MCF 10A (cell line): ENCODE data around the gene SLC6A17. TPM values are rescaled to one million over a fixed set of nuclear protein-coding genes. Genes with fewer than 3 reads are reported as not detected.
A peak's percentile ranks its signal among the peaks of the same experiment; 100 is the strongest.

Experiments used
- BruUV-seq: library from RNA; stranded (reverse); fragments of 400-500 nt; replicated peaks from 2 replicates; lab custom pipeline; 2021; lab: Mats Ljungman, UMichigan
- CTCF ChIA-PET: fragments of 300-600 bp; sonication (Branson Sonifier 250); formaldehyde crosslinking; extraction: SDS; loops from one replicate; lab custom pipeline; 2021; ENCODE audit warnings: antibody characterized with exemption, inconsistent platforms; lab: Yijun Ruan, JAX
- POLR2A ChIA-PET: fragments of 300-600, 350-650 bp; sonication (Branson Sonifier 250); formaldehyde crosslinking; extraction: SDS; loops from one replicate; lab custom pipeline; 2020; ENCODE audit warnings: antibody characterized with exemption, inconsistent platforms; lab: Yijun Ruan, JAX
- DNase-seq: peaks from one replicate; pipeline ENCODE4 v3.0.0-alpha.2; 2018; ENCODE audit not compliant: unreplicated experiment
- H3K27ac Mint-ChIP-seq: one replicate; pipeline ENCODE4 v1.8.0; 2022; ENCODE audit warnings: mild to moderate bottlenecking, low read depth, mixed read lengths; ENCODE audit not compliant: unreplicated experiment
- H3K27me3 Mint-ChIP-seq: one replicate; pipeline ENCODE4 v1.8.0; 2022; ENCODE audit warnings: mixed read lengths; ENCODE audit not compliant: insufficient read depth, unreplicated experiment
- H3K36me3 Mint-ChIP-seq: one replicate; pipeline ENCODE4 v1.8.0; 2022; ENCODE audit warnings: mild to moderate bottlenecking, moderate library complexity, mixed read lengths; ENCODE audit not compliant: insufficient read depth, unreplicated experiment
- H3K4me1 Mint-ChIP-seq: one replicate; pipeline ENCODE4 v1.8.0; 2022; ENCODE audit warnings: mixed read lengths; ENCODE audit not compliant: insufficient read depth, unreplicated experiment
- H3K4me3 Mint-ChIP-seq: one replicate; pipeline ENCODE4 v1.8.0; 2022; ENCODE audit warnings: mild to moderate bottlenecking, moderate library complexity, mixed read lengths; ENCODE audit not compliant: unreplicated experiment
- H3K9me3 Mint-ChIP-seq: one replicate; pipeline ENCODE4 v1.8.0; 2022; ENCODE audit warnings: mixed read lengths; ENCODE audit not compliant: unreplicated experiment
- intact Hi-C: fragments of 100-400 bp; cut with micrococcal nuclease; formaldehyde crosslinking; loops from 2 replicates; pipeline ENCODE4 v1.14.1; 2022
- total RNA-seq: library from RNA; stranded (reverse); gene quantifications from 2 replicates; pipeline ENCODE4 v1.2.3, GENCODE V29; 2022
- TF ChIP-seq, protein P1 (sequence below): fragments of 200-600 bp; IDR thresholded peaks from one replicate; pipeline ENCODE4 v1.8.0; 2022; ENCODE audit warnings: antibody characterized with exemption, mild to moderate bottlenecking; ENCODE audit not compliant: unreplicated experiment

SLC6A17 gene
- total RNA-seq, 1 experiment from 2014 or later = not detected

DNA sequence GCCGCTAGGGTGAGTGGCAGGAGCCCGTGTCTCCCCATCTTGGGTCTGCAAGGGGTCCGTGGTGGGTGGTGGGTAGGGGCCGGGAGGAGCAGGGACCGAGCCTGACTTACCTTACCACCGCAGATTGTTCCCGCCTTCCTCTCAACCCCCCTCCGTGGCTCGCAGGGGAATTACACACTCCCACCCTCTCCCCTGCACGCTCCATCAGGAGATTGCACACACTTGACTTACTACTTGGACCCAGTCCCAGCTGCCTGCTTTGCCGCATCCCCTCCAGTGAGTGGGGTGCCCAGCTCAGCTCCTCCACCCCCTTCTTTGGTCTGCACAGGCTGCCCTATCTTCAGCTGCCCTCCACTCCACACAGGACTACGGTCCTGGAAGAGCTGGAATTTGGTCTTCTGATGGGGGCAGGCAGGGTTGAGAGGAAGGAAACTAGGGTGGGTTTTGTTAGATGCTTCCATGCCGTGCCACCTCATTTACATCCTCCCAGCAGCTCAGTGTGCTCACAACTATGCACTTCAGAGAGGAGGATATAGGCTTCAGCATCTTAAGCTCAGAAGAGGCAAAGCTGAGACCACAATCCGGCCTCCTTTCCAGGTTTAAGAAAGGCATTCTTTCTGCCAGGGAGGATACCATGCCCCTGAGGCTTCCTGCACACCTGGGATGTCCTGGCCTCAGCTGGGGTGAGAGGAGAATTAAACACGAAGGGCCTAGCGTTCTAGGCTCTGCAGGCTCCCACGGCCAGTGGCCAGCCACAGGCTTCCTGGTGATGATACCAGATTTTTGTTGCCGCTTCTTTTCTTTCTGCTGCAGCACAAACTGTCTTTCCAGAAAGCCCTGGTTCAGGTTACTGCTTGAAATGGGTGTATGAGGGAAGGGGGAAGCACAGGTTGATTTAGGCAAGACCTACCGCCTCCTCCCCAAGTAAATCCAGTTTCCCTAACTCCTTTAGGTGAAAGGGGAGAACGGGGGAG, 62.2 kb downstream of the SLC6A17 start:
- BruUV-seq = no TSS peak
- Mint-ChIP-seq H3K4me1 (peaks cover 5% of the 10 kb centered on the region), H3K9me3 (no peaks in the 10 kb centered on the region), H3K4me3 (peak overlapping the region; percentile 46), H3K27ac (no peak overlapping the region), H3K27me3 (no peaks in the 10 kb centered on the region), H3K36me3 (no peaks in the 10 kb centered on the region)
- no peak for DNase-seq
- CTCF ChIA-PET = interaction anchor here (0.8 to 19.1 kb wide), 7 partner anchors 10 to 284 kb away, joined by 3 to 1128 read pairs (median 9); no protein-coding TSS in a partner anchor
- intact Hi-C loops = no loop called here
- POLR2A ChIA-PET = interaction anchor here (0.7 kb wide), 1 partner anchor 96 kb away, joined by 3 read pairs; no protein-coding TSS in a partner anchor
- TF ChIP-seq, protein P1, sequence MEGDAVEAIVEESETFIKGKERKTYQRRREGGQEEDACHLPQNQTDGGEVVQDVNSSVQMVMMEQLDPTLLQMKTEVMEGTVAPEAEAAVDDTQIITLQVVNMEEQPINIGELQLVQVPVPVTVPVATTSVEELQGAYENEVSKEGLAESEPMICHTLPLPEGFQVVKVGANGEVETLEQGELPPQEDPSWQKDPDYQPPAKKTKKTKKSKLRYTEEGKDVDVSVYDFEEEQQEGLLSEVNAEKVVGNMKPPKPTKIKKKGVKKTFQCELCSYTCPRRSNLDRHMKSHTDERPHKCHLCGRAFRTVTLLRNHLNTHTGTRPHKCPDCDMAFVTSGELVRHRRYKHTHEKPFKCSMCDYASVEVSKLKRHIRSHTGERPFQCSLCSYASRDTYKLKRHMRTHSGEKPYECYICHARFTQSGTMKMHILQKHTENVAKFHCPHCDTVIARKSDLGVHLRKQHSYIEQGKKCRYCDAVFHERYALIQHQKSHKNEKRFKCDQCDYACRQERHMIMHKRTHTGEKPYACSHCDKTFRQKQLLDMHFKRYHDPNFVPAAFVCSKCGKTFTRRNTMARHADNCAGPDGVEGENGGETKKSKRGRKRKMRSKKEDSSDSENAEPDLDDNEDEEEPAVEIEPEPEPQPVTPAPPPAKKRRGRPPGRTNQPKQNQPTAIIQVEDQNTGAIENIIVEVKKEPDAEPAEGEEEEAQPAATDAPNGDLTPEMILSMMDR = no peak

DNA sequence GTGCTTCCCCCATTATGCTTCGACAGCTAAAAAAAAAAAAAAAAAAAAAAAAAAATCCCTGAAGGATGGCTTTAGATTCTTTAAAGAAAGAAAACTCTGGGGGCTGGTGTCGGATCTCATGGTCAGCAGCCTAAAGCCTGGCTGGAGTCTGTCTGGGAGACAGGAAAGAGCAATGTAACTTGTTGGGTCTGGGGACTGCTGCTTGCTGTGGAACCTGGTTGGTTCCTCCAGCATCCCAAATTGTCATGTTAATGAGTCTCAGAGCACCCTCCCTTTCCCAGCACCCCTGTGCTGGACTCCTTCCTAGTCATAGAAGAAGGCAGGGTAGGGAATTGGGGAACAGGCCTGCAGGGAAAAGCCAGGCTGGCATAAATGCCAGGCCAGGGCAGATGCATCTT, 62.8 kb downstream of the SLC6A17 start:
- peaks cover 5% of the 10 kb centered on the region for H3K4me1 Mint-ChIP-seq
- ChIA-PET CTCF (interaction anchor here (0.9 to 19.1 kb wide), 6 partner anchors 10 to 283 kb away, joined by 3 to 1128 read pairs (median 17); no protein-coding TSS in a partner anchor), POLR2A (no interaction called here)
- TF ChIP-seq, protein P1 = no peak
- H3K27ac Mint-ChIP-seq = no peak overlapping the region
- no TSS peak for BruUV-seq
- no peaks in the 10 kb centered on the region for H3K36me3 Mint-ChIP-seq
- H3K9me3 Mint-ChIP-seq = no peaks in the 10 kb centered on the region
- H3K27me3 Mint-ChIP-seq = no peaks in the 10 kb centered on the region
- H3K4me3 Mint-ChIP-seq = no peak overlapping the region
- intact Hi-C loops = no loop called here
- DNase-seq = no peak

DNA sequence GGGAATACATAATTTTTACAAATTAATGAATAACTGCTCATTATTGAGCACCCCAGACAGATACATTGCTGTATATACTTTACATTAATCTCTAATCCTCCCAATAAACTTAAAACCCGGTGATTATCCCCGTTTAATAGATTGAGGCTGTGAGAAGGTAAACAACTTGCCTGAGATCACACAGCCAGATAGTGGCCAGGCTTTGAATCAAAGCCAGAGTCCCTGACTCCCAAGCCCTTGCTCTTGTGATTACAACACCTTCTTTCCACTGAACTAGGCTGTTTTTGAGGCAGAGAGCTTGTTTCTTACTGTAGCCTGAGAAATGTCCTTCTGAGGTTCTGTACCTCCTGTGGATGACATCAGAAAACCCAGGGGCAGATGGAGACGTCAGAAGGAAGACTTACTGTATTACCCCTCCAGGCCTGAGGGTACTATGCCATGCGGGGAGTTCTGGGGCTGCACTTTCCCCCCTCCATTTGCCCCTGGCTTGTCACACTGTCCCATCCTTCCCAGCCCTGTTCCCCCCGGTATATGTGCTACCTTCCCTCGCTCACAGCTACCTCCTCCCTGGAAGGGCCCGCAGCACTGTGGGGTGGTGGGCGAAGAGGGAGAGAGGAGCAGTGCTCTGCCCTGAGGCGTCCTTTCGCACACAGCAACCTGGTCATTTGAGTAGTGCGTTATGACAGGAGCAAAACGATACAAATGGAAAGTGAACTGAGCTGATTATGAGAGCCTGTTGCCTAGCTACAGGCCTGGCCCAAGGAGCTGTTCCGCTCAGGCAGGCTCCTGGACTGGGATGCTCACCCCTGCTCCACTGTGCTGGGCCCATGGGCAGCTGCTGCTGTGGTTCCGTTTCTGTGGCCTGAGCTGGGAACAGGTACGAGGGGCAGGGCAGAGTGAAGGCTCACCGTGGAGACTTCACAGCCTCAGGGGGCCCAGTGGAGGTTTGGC, 64.4 kb downstream of the SLC6A17 start:
- ChIA-PET CTCF (interaction anchor here (0.6 to 19.1 kb wide), 9 partner anchors 7 to 281 kb away, joined by 3 to 1128 read pairs (median 6); no protein-coding TSS in a partner anchor), POLR2A (no interaction called here)
- TF ChIP-seq, protein P1 = no peak
- Mint-ChIP-seq H3K4me3 (no peak overlapping the region), H3K27ac (no peak overlapping the region), H3K27me3 (no peaks in the 10 kb centered on the region), H3K4me1 (peaks cover 5% of the 10 kb centered on the region), H3K36me3 (no peaks in the 10 kb centered on the region), H3K9me3 (no peaks in the 10 kb centered on the region)
- intact Hi-C loops = no loop called here
- DNase-seq = no peak
- no TSS peak for BruUV-seq
